Measurements from ENCODE around the gene GPX6.

The GPX6 gene

GRCh38 chr6:28490205-28490890 lies 25.2 kb downstream of the GPX6 start:
- H3K4me3 ChIP-seq (ENCODE audit: severe bottlenecking): peak overlapping the region; percentile 36
- ATAC-seq (ENCODE audit: low read depth): 0 out of 3 replicates have a peak, but pooled peaks have one; percentile 12
- H3K27ac ChIP-seq (ENCODE audit: poor library complexity, severe bottlenecking): no peak overlapping the region
- H3K9me3 ChIP-seq (ENCODE audit: severe bottlenecking): no peaks in the 10 kb centered on the region
- H3K27me3 ChIP-seq (ENCODE audit: insufficient read depth, poor library complexity, severe bottlenecking): no peaks in the 10 kb centered on the region
- DNase-seq (ENCODE audit: low spot score): no peak
- TF ChIP-seq CTCF (IDR thresholded peaks at IDR 0.05; ENCODE audit: poor library complexity, severe bottlenecking): no peak
- no peaks in the 10 kb centered on the region for H3K4me1 ChIP-seq (ENCODE audit: insufficient read depth, poor library complexity, severe bottlenecking)
- no peaks in the 10 kb centered on the region for H3K36me3 ChIP-seq (ENCODE audit: low read depth)

GRCh38 chr6:28489366-28490204 lies 26.0 kb downstream of the GPX6 start:
- Histone ChIP-seq H3K4me1 (ENCODE audit: insufficient read depth, poor library complexity, severe bottlenecking) (no peaks in the 10 kb centered on the region), H3K27ac (ENCODE audit: poor library complexity, severe bottlenecking) (no peak overlapping the region), H3K9me3 (ENCODE audit: severe bottlenecking) (no peaks in the 10 kb centered on the region), H3K36me3 (ENCODE audit: low read depth) (no peaks in the 10 kb centered on the region), H3K27me3 (ENCODE audit: insufficient read depth, poor library complexity, severe bottlenecking) (no peaks in the 10 kb centered on the region), H3K4me3 (ENCODE audit: severe bottlenecking) (peak overlapping the region; percentile 36)
- no peak for TF ChIP-seq CTCF (IDR thresholded peaks at IDR 0.05; ENCODE audit: poor library complexity, severe bottlenecking)
- no peak for DNase-seq (ENCODE audit: low spot score)
- peak; percentile 87 for ATAC-seq (ENCODE audit: low read depth)

GRCh38 chr6:28488916-28489365 lies 26.7 kb downstream of the GPX6 start:
- Histone ChIP-seq H3K4me3 (ENCODE audit: severe bottlenecking) (peak overlapping the region; percentile 36), H3K9me3 (ENCODE audit: severe bottlenecking) (no peaks in the 10 kb centered on the region), H3K36me3 (ENCODE audit: low read depth) (no peaks in the 10 kb centered on the region), H3K27me3 (ENCODE audit: insufficient read depth, poor library complexity, severe bottlenecking) (no peaks in the 10 kb centered on the region), H3K4me1 (ENCODE audit: insufficient read depth, poor library complexity, severe bottlenecking) (no peaks in the 10 kb centered on the region), H3K27ac (ENCODE audit: poor library complexity, severe bottlenecking) (no peak overlapping the region)
- DNase-seq (ENCODE audit: low spot score): no peak
- TF ChIP-seq CTCF (IDR thresholded peaks at IDR 0.05; ENCODE audit: poor library complexity, severe bottlenecking): no peak
- ATAC-seq (ENCODE audit: low read depth): no peak

GRCh38 chr6:28486988-28487742 lies 28.4 kb downstream of the GPX6 start:
- Histone ChIP-seq H3K4me1 (ENCODE audit: insufficient read depth, poor library complexity, severe bottlenecking) (no peaks in the 10 kb centered on the region), H3K27me3 (ENCODE audit: insufficient read depth, poor library complexity, severe bottlenecking) (no peaks in the 10 kb centered on the region), H3K4me3 (ENCODE audit: severe bottlenecking) (no peak overlapping the region), H3K9me3 (ENCODE audit: severe bottlenecking) (no peaks in the 10 kb centered on the region), H3K36me3 (ENCODE audit: low read depth) (no peaks in the 10 kb centered on the region), H3K27ac (ENCODE audit: poor library complexity, severe bottlenecking) (no peak overlapping the region)
- ATAC-seq (ENCODE audit: low read depth) (no peak), DNase-seq (ENCODE audit: low spot score) (no peak)
- TF ChIP-seq CTCF (IDR thresholded peaks at IDR 0.05; ENCODE audit: poor library complexity, severe bottlenecking): no peak

All from RWPE2 (cell line).